OCI-M1 (cell line): ENCODE measurements around the gene TBC1D23.
A peak's percentile ranks its signal among the peaks of the same experiment; 100 is the strongest.

Source experiments
- DNase-seq: peaks from one replicate; lab custom pipeline; 2025; lab: John Stamatoyannopoulos, UW

The TBC1D23 gene

GRCh38 chr3:100352296-100353231 is 91.8 kb downstream of the TBC1D23 start:
- no peak for DNase-seq

GRCh38 chr3:100354850-100355249 is 94.1 kb downstream of the TBC1D23 start:
- peak; percentile 77 for DNase-seq

GRCh38 chr3:100358413-100358812 is 97.6 kb downstream of the TBC1D23 start:
- DNase-seq = no peak

DNA sequence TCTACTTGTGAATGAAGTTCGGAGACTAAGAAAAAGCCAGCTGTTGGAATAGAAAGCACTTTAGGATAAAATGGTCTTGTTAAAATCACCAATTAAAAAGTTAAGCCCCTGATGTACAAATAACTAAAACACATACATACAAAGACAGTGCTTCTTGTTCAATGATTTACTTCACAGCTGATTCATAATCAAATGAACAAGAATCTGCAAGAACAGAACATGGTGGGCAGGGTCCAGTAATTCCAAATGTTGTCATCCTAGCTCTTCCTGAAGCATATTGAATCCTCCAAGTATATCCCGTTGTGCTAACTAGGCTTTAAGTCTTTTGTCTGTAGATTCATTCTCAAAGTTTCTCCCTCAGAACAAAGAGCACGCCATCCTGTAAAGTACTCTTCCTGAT is 98.2 kb downstream of the TBC1D23 start:
- DNase-seq = no peak

GRCh38 chr3:100360757-100361496 is 100.1 kb downstream of the TBC1D23 start:
- no peak for DNase-seq

GRCh38 chr3:100361897-100362296 is 101.1 kb downstream of the TBC1D23 start:
- DNase-seq = no peak

- DNase-seq = no peak
Observed at GRCh38 chr3:100364421-100364820, 103.6 kb downstream of the TBC1D23 start.

DNA sequence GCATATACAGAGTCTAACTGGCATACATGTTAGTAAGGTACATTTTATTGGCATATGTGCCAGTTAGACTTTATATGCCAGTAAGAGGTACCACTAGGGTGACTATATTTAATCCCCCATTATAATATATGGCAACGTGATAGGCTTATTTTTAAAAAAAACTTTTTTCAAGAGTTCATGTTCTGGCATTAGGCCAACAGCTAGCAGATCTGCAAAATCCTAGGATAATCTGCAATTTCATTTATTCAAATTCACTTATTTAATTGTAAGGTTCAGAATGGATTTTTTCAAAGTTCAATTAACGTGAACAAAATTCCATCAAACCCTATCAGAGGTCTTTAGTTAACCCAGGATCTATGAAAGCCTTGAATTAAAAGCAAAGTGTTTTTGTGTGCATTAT is 105.6 kb downstream of the TBC1D23 start:
- no peak for DNase-seq

GRCh38 chr3:100368441-100368840 is 107.6 kb downstream of the TBC1D23 start:
- DNase-seq = no peak

- no peak for DNase-seq
Observed at GRCh38 chr3:100370756-100371155, 110.0 kb downstream of the TBC1D23 start.

DNA sequence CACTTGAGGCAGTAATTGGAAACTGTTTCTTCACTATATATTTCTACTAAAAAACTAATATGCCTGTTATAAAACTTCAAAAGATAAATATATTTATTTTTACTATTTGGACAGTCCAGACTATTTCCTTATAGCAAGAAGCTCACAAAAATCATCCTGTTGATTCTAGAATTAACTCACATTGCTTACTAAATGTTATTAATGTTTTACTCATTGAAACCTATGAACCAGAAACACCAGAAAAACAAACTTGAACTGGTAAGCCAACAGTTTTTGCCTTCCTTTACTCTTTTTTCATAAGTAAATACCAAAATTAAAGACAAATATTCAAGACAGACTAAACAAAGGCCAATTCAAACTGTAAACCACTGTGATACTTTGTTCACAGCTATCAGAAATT is 113.7 kb downstream of the TBC1D23 start:
- no peak for DNase-seq
